ENCODE results near the gene AGPAT1. TPM values are rescaled to one million over a fixed set of nuclear protein-coding genes. Genes with fewer than 3 reads are reported as not detected.
"Not testable (repeated sequence)": the region's sequence is repeated elsewhere in the genome, so short reads cannot be mapped to it uniquely, and the experiment has no call there.

Gene AGPAT1
- total and polyA plus RNA-seq, 10 of the 15 experiments (the other 5 are each of a cell fraction or from before 2014, with no cell fraction given): 13.9 to 39.5 (median 24.7) TPM

- no peak for TF ChIP-seq GABPA (IDR thresholded peaks at IDR 0.05; ENCODE audit: low read depth)
Observed at GRCh38 chr6:32146287-32146686, 29.6 kb downstream of the AGPAT1 start (continued).

DNA sequence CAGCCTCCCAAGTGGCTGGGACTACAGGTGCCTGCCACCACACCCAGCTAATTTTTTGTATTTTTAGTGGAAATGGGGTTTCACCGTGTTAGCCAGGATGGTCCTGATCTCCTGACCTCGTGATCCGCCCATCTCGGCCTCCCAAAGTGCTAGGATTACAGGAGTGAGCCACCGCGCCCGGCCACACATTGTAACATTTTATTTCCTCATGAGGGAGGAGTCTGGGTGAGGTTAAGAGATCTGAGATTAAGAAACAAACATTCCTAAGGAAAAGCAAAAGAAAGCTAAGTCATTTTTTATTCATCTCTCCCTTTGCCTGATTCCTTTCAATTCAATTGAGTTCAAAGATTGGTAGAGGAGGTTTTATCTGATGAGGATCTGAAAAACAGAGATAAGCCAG is 31.6 kb downstream of the AGPAT1 start:
- RAD21 ChIA-PET (ENCODE audit: unreplicated experiment); H2AFZ ChIP-seq (ENCODE audit: control insufficient read depth, low read depth, low read length); ATAC-seq; BruUV-seq (replicated peaks); H3K27ac ChIP-seq (ENCODE audit: control insufficient read depth, insufficient read depth); H3K4me1 ChIP-seq (ENCODE audit: control insufficient read depth, insufficient read depth, low read length); in situ Hi-C loops (cut with MboI); H3K4me3 ChIP-seq; H3K9ac ChIP-seq (ENCODE audit: control insufficient read depth, insufficient read depth, low read length); H3K9me3 ChIP-seq (replicated peaks; ENCODE audit: control insufficient read depth, insufficient read depth, low read length); H3K79me2 ChIP-seq (ENCODE audit: control insufficient read depth, insufficient read depth, low read length); CTCF ChIA-PET; FAIRE-seq; SMC1A ChIA-PET (ENCODE audit: uncharacterized antibody, unreplicated experiment); H3K4me2 ChIP-seq (ENCODE audit: control insufficient read depth, insufficient read depth); H4K20me1 ChIP-seq (ENCODE audit: control insufficient read depth, insufficient read depth); intact Hi-C loops (cut with micrococcal nuclease; ENCODE audit: unreplicated experiment); DNase-seq (ENCODE audit: low read depth, low spot score); H3K36me3 ChIP-seq (ENCODE audit: control insufficient read depth in 2 of 2, insufficient read depth in 2 of 2, low read length in 1 of 2): not testable (repeated sequence)
- 78% methylated on average over 7 of the region's 7 CpGs for WGBS (ENCODE audit: insufficient coverage, insufficient replicate concordance, low lambda C conversion rate, missing lambda C conversion rate)
- peaks cover 2 to 12% of the 10 kb centered on the region in 2 experiments; a peak in 3 of 4 replicates for H3K27me3 ChIP-seq (replicated peaks in 1 of 2; ENCODE audit: control insufficient read depth in 2 of 2, insufficient read depth in 2 of 2, low read length in 1 of 2)
- POLR2A ChIA-PET: interaction anchor here (0.6 kb wide), 2 partner anchors 178 to 303 kb away, joined by 3 to 5 read pairs; no protein-coding TSS in a partner anchor

GRCh38 chr6:32140420-32141046 is 35.4 kb downstream of the AGPAT1 start:
- ChIA-PET RAD21 (ENCODE audit: unreplicated experiment) (no interaction called here), SMC1A (ENCODE audit: uncharacterized antibody, unreplicated experiment) (no interaction called here), POLR2A (interaction anchor here (0.7 kb wide), 1 partner anchor 53 kb away, joined by 5 read pairs; no protein-coding TSS in a partner anchor), CTCF (no interaction called here)
- DNase-seq (ENCODE audit: low read depth, low spot score) (no peak), ATAC-seq (no peak), FAIRE-seq (no peak)
- H3K9ac ChIP-seq (ENCODE audit: control insufficient read depth, insufficient read depth, low read length): no peak overlapping the region
- no peak for TF ChIP-seq NBN (IDR thresholded peaks at IDR 0.05)
- no peak for TF ChIP-seq ZSCAN29 (IDR thresholded peaks at IDR 0.05)
- TF ChIP-seq PAX8 (IDR thresholded peaks at IDR 0.05): no peak
- no peak for TF ChIP-seq ZZZ3 (IDR thresholded peaks at IDR 0.05; ENCODE audit: control insufficient read depth, insufficient read length, low read depth)
- no peak for TF ChIP-seq CREB1 (IDR thresholded peaks at IDR 0.05; ENCODE audit: low read depth)
- TF ChIP-seq BRCA1 (IDR thresholded peaks at IDR 0.05; ENCODE audit: low read depth, low read length): no peak
- TF ChIP-seq NR2C2 (IDR thresholded peaks at IDR 0.05; ENCODE audit: borderline replicate concordance, control insufficient read depth, insufficient read length, low read depth): no peak
- no peak for TF ChIP-seq SIX5 (IDR thresholded peaks at IDR 0.05; ENCODE audit: low read depth, low read length, severe bottlenecking)
- no peak for TF ChIP-seq MLLT1 (IDR thresholded peaks at IDR 0.05)
- TF ChIP-seq KLF5 (IDR thresholded peaks at IDR 0.05; ENCODE audit: partially characterized antibody): no peak
- no peak for TF ChIP-seq GABPA (IDR thresholded peaks at IDR 0.05; ENCODE audit: low read depth)
- no peak for TF ChIP-seq MEF2A (IDR thresholded peaks at IDR 0.05; ENCODE audit: insufficient read depth, low read depth, low read length)
- H4K20me1 ChIP-seq (ENCODE audit: control insufficient read depth, insufficient read depth): no peaks in the 10 kb centered on the region
- H3K27me3 ChIP-seq (replicated peaks in 1 of 2; ENCODE audit: control insufficient read depth in 2 of 2, insufficient read depth in 2 of 2, low read length in 1 of 2): no peaks in the 10 kb centered on the region; a peak in 1 of 4 replicates
- 52% methylated on average over 5 of the region's 5 CpGs for WGBS (ENCODE audit: insufficient coverage, insufficient replicate concordance, low lambda C conversion rate, missing lambda C conversion rate)
- H3K79me2 ChIP-seq (ENCODE audit: control insufficient read depth, insufficient read depth, low read length): no peaks in the 10 kb centered on the region
- H3K4me2 ChIP-seq (ENCODE audit: control insufficient read depth, insufficient read depth): no peak overlapping the region
- in situ Hi-C loops (cut with MboI) (no loop called here), intact Hi-C loops (cut with micrococcal nuclease; ENCODE audit: unreplicated experiment) (no loop called here)
- no peaks in the 10 kb centered on the region for H3K36me3 ChIP-seq (ENCODE audit: control insufficient read depth in 2 of 2, insufficient read depth in 2 of 2, low read length in 1 of 2)
- H3K4me3 ChIP-seq: no peak overlapping the region
- no TSS peak for BruUV-seq (replicated peaks)
- no peak overlapping the region for H3K27ac ChIP-seq (ENCODE audit: control insufficient read depth, insufficient read depth)
- H2AFZ ChIP-seq (ENCODE audit: control insufficient read depth, low read depth, low read length): no peak overlapping the region
- H3K4me1 ChIP-seq (ENCODE audit: control insufficient read depth, insufficient read depth, low read length): no peaks in the 10 kb centered on the region
- no peaks in the 10 kb centered on the region for H3K9me3 ChIP-seq (replicated peaks; ENCODE audit: control insufficient read depth, insufficient read depth, low read length)

All from GM12878 (cell line).